ENCODE results near the gene PPP1R7. TPM values are rescaled to one million over a fixed set of nuclear protein-coding genes. Genes with fewer than 3 reads are reported as not detected.

PPP1R7 gene
- total and polyA plus RNA-seq, 9 of the 15 experiments (the other 6 are each of a cell fraction or from before 2014, with no cell fraction given): 37.5 to 75.0 (median 50.5) TPM

GRCh38 chr2:241159116-241159515, 8.8 kb downstream of the PPP1R7 start (continued):
- TF ChIP-seq MBD1 (CRISPR knock-in tag; IDR thresholded peaks at IDR 0.05): no peak
- TF ChIP-seq ZBTB17 (CRISPR knock-in tag; IDR thresholded peaks at IDR 0.05): no peak
- TF ChIP-seq ZNF384 (IDR thresholded peaks at IDR 0.05; ENCODE audit: low read depth, low read length): no peak
- TF ChIP-seq SMARCB1 (IDR thresholded peaks at IDR 0.05; ENCODE audit: insufficient read length, low read depth): no peak

GRCh38 chr2:241160318-241160717, 10.1 kb downstream of the PPP1R7 start:
- H3K9ac ChIP-seq (ENCODE audit: insufficient read depth in 1 of 2, low read depth in 2 of 2, low read length in 2 of 2): no peak overlapping the region
- FAIRE-seq (no peak), ATAC-seq (no peak), DNase-seq (ENCODE audit: extremely low read depth in 1 of 4, low spot score in 3 of 4) (no peak)
- 95% methylated on average over 7 of the region's 7 CpGs for WGBS (ENCODE audit: insufficient coverage, low coverage, missing lambda C conversion rate)
- POLR2A ChIA-PET: no interaction called here
- H3K4me2 ChIP-seq (ENCODE audit: insufficient read depth, low read length): no peak overlapping the region
- no peaks in the 10 kb centered on the region for H3K9me1 ChIP-seq (ENCODE audit: control insufficient read depth, insufficient read depth, low read length)
- no peak overlapping the region for H3K27ac ChIP-seq (ENCODE audit: extremely low read depth, low read depth, low read length)
- CTCF ChIA-PET (ENCODE audit: low intra/inter-chr PET ratio): no interaction called here
- peaks cover 5% of the 10 kb centered on the region; the same call in 1 of the 2 replicates for H4K20me1 ChIP-seq (replicated peaks; ENCODE audit: control insufficient read depth, insufficient read depth, low read length)
- BruUV-seq (replicated peaks): no TSS peak
- no peak overlapping the region for H3K4me3 ChIP-seq
- no peaks in the 10 kb centered on the region for H3K79me2 ChIP-seq (ENCODE audit: control insufficient read depth, insufficient read depth, low read length)
- in situ Hi-C loops (cut with MboI): no loop called here
- TF ChIP-seq BCL6 (CRISPR knock-in tag; IDR thresholded peaks at IDR 0.05) (no peak), TCFL5 (CRISPR knock-in tag; conservative IDR thresholded peaks at IDR 0.05) (no peak), ZNF764 (CRISPR knock-in tag; IDR thresholded peaks at IDR 0.05; ENCODE audit: low read depth) (no peak), SMAD3 (CRISPR knock-in tag; conservative IDR thresholded peaks at IDR 0.05) (no peak), ZBED1 (IDR thresholded peaks at IDR 0.05) (no peak), CEBPB (tag; IDR thresholded peaks at IDR 0.05) (no peak)
- TF ChIP-seq, protein P1, sequence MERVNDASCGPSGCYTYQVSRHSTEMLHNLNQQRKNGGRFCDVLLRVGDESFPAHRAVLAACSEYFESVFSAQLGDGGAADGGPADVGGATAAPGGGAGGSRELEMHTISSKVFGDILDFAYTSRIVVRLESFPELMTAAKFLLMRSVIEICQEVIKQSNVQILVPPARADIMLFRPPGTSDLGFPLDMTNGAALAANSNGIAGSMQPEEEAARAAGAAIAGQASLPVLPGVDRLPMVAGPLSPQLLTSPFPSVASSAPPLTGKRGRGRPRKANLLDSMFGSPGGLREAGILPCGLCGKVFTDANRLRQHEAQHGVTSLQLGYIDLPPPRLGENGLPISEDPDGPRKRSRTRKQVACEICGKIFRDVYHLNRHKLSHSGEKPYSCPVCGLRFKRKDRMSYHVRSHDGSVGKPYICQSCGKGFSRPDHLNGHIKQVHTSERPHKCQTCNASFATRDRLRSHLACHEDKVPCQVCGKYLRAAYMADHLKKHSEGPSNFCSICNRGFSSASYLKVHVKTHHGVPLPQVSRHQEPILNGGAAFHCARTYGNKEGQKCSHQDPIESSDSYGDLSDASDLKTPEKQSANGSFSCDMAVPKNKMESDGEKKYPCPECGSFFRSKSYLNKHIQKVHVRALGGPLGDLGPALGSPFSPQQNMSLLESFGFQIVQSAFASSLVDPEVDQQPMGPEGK (CRISPR knock-in tag; IDR thresholded peaks at IDR 0.05; ENCODE audit: borderline replicate concordance): no peak
- no peaks in the 10 kb centered on the region for H3K4me1 ChIP-seq (replicated peaks in 1 of 2; ENCODE audit: control insufficient read depth in 2 of 2, insufficient read depth in 2 of 2, low read length in 2 of 2)
- H2AFZ ChIP-seq (ENCODE audit: low read depth, low read length): no peak overlapping the region
- H3K27me3 ChIP-seq (ENCODE audit: control insufficient read depth in 2 of 2, insufficient read depth in 2 of 2, low read length in 2 of 2): no peaks in the 10 kb centered on the region
- intact Hi-C loops (cut with micrococcal nuclease): no loop called here
- no peaks in the 10 kb centered on the region for H3K9me3 ChIP-seq (replicated peaks; ENCODE audit: control insufficient read depth, insufficient read depth, low read depth, low read length)
- peaks cover 47% of the 10 kb centered on the region; the same call in 2 of the 3 replicates for H3K36me3 ChIP-seq (ENCODE audit: control insufficient read depth, insufficient read depth, low read length)

All from K562 (cell line).